Panc1 (cell line): ENCODE results near the gene KPNA4. TPM values are rescaled to one million over a fixed set of nuclear protein-coding genes. Genes with fewer than 3 reads are reported as not detected.

Source experiments
- ATAC-seq: fragments of 200-7000 bp; cut with Tn5 transposase; 2 replicates; pipeline ENCODE4 v1.9.1; 2020; ENCODE audit warnings: mild to moderate bottlenecking, moderate library complexity
- BruUV-seq: library from RNA; stranded (reverse); fragments of 400-500 nt; replicated peaks from 2 replicates; lab custom pipeline; 2021; lab: Mats Ljungman, UMichigan
- CTCF ChIA-PET: fragments of 300-600 bp; sonication (Branson Sonifier 250); formaldehyde crosslinking; loops from one replicate; lab custom pipeline; 2022; ENCODE audit warnings: antibody characterized with exemption; lab: Charles Lee
- POLR2A ChIA-PET: fragments of 300-600 bp; sonication (Branson Sonifier 250); formaldehyde crosslinking; loops from one replicate; lab custom pipeline; 2022; ENCODE audit warnings: antibody characterized with exemption; lab: Charles Lee
- DNase-seq: peaks from one replicate; pipeline ENCODE4 v3.0.0-alpha.2; 2010; ENCODE audit warnings: low read depth, low spot score
- H3K27ac ChIP-seq: 2 replicates; pipeline ENCODE4 v1.5.1; 2011; ENCODE audit warnings: mild to moderate bottlenecking, low read length, inconsistent platforms
- H3K27me3 ChIP-seq: fragments of 200-500 bp; sonication (Bioruptor generic); 2 replicates; pipeline ENCODE4 v1.6.0; 2014; ENCODE audit warnings: low read length, inconsistent platforms; ENCODE audit not compliant: control insufficient read depth, insufficient read depth
- H3K36me3 ChIP-seq: fragments of 200-500 bp; sonication (Bioruptor generic); 2 replicates; pipeline ENCODE4 v1.5.1; 2014; ENCODE audit warnings: inconsistent platforms, mild to moderate bottlenecking, low read length, moderate library complexity; ENCODE audit not compliant: control insufficient read depth, insufficient read depth
- H3K4me1 ChIP-seq: 2 replicates; pipeline ENCODE4 v1.5.1; 2011; ENCODE audit warnings: inconsistent platforms, mild to moderate bottlenecking, low read length, moderate library complexity; ENCODE audit not compliant: control insufficient read depth, insufficient read depth
- H3K4me3 ChIP-seq, 2 experiments: 2 replicates each; pipeline ENCODE4 v1.5.1; 2011 to 2012; ENCODE audit warnings: low read depth in 2 of 2, low read length in 2 of 2, mild to moderate bottlenecking in 2 of 2, inconsistent platforms in 1 of 2, moderate library complexity in 1 of 2
- H3K9me3 ChIP-seq: fragments of 200-500 bp; sonication (Bioruptor generic); 2 replicates; pipeline ENCODE4 v1.5.1; 2014; ENCODE audit warnings: low read depth, mild to moderate bottlenecking, inconsistent platforms, low read length, moderate library complexity; ENCODE audit not compliant: control insufficient read depth, insufficient read depth
- POLR2AphosphoS5 ChIP-seq: IDR thresholded peaks from 2 replicates; pipeline ENCODE4 v1.6.1; 2012; ENCODE audit warnings: mild to moderate bottlenecking, low read depth, low read length, moderate library complexity
- SIN3A ChIP-seq: IDR thresholded peaks from 2 replicates; pipeline ENCODE4 v1.6.1; 2012; ENCODE audit warnings: low read depth, mild to moderate bottlenecking, low read length, moderate library complexity, borderline replicate concordance; ENCODE audit not compliant: insufficient read depth
- TCF7L2 ChIP-seq: IDR thresholded peaks from 2 replicates; pipeline ENCODE4 v1.6.1; 2011; ENCODE audit warnings: mild to moderate bottlenecking, low read depth, low read length, inconsistent platforms
- in situ Hi-C: cut with HindIII; loops from 2 replicates; pipeline ENCODE4 v1.10.0; 2016; ENCODE audit warnings: low sequenced_read_pairs, low pct_unique_long_range_greater_than_20kb
- intact Hi-C: fragments of 100-400 bp; cut with micrococcal nuclease; formaldehyde crosslinking; loops from one replicate; pipeline ENCODE4 v1.10.0; 2022; ENCODE audit not compliant: unreplicated experiment
- total RNA-seq: library from RNA; stranded (reverse); gene quantifications from one replicate; pipeline ENCODE4 v1.2.1, GENCODE V29; 2021; ENCODE audit not compliant: unreplicated experiment
- TF ChIP-seq, protein P1 (sequence below), 2 experiments: IDR thresholded peaks; 2 replicates each; pipeline ENCODE4 v1.6.1; 2011 to 2012; ENCODE audit warnings: low read depth in 2 of 2, control low read depth in 1 of 2, low read length in 1 of 2, mild to moderate bottlenecking in 1 of 2, moderate library complexity in 1 of 2; ENCODE audit not compliant: insufficient read depth in 1 of 2
- TF ChIP-seq, protein P2 (sequence below): fragments of 450-650 bp; IDR thresholded peaks from 2 replicates; pipeline ENCODE4 v1.5.1; 2017; ENCODE audit warnings: mild to moderate bottlenecking

KPNA4 gene
- total RNA-seq, 1 experiment from 2014 or later, result 84.4 TPM

DNA sequence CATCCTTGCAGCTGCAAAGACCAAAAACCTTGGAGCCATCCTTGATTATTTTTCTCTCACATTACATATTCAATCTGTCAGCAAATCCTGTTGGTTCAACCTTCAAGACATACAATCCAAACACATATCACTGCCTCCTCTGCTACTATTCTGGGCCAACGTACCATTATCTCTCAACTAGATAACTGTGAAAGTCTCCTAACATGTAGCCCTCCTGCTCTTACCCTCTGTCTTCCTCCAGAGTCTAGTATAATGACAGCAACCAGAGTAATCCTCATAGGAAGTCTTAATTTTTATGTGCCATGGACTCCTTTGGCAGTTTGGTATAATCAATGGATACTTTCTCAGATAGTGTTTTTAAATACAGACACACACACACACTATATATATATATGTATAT, 27.6 kb downstream of the KPNA4 start:
- CTCF ChIA-PET, result no interaction called here
- Histone ChIP-seq H3K9me3 (no peaks in the 10 kb centered on the region), H3K27me3 (no peaks in the 10 kb centered on the region), H3K27ac (no peak overlapping the region), H3K4me1 (0 out of 2 replicates have a peak, but pooled peaks cover 4% of the 10 kb centered on the region), H3K36me3 (peaks cover 14% of the 10 kb centered on the region; the same call in 1 of the 2 replicates), H3K4me3 (no peak overlapping the region)
- ATAC-seq (no peak), DNase-seq (no peak)
- TF ChIP-seq TCF7L2 (no peak), POLR2AphosphoS5 (no peak), SIN3A (no peak)
- TF ChIP-seq, protein P1, sequence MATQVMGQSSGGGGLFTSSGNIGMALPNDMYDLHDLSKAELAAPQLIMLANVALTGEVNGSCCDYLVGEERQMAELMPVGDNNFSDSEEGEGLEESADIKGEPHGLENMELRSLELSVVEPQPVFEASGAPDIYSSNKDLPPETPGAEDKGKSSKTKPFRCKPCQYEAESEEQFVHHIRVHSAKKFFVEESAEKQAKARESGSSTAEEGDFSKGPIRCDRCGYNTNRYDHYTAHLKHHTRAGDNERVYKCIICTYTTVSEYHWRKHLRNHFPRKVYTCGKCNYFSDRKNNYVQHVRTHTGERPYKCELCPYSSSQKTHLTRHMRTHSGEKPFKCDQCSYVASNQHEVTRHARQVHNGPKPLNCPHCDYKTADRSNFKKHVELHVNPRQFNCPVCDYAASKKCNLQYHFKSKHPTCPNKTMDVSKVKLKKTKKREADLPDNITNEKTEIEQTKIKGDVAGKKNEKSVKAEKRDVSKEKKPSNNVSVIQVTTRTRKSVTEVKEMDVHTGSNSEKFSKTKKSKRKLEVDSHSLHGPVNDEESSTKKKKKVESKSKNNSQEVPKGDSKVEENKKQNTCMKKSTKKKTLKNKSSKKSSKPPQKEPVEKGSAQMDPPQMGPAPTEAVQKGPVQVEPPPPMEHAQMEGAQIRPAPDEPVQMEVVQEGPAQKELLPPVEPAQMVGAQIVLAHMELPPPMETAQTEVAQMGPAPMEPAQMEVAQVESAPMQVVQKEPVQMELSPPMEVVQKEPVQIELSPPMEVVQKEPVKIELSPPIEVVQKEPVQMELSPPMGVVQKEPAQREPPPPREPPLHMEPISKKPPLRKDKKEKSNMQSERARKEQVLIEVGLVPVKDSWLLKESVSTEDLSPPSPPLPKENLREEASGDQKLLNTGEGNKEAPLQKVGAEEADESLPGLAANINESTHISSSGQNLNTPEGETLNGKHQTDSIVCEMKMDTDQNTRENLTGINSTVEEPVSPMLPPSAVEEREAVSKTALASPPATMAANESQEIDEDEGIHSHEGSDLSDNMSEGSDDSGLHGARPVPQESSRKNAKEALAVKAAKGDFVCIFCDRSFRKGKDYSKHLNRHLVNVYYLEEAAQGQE (IDR thresholded peaks at IDR 0.05; ENCODE audit: insufficient read depth in 1 of 2, low read depth in 2 of 2, low read length in 1 of 2), result no peak
- TF ChIP-seq, protein P2, sequence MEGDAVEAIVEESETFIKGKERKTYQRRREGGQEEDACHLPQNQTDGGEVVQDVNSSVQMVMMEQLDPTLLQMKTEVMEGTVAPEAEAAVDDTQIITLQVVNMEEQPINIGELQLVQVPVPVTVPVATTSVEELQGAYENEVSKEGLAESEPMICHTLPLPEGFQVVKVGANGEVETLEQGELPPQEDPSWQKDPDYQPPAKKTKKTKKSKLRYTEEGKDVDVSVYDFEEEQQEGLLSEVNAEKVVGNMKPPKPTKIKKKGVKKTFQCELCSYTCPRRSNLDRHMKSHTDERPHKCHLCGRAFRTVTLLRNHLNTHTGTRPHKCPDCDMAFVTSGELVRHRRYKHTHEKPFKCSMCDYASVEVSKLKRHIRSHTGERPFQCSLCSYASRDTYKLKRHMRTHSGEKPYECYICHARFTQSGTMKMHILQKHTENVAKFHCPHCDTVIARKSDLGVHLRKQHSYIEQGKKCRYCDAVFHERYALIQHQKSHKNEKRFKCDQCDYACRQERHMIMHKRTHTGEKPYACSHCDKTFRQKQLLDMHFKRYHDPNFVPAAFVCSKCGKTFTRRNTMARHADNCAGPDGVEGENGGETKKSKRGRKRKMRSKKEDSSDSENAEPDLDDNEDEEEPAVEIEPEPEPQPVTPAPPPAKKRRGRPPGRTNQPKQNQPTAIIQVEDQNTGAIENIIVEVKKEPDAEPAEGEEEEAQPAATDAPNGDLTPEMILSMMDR, result no peak
- in situ Hi-C loops (no loop called here), intact Hi-C loops (no loop called here)
- POLR2A ChIA-PET, result no interaction called here
- BruUV-seq, result no TSS peak

DNA sequence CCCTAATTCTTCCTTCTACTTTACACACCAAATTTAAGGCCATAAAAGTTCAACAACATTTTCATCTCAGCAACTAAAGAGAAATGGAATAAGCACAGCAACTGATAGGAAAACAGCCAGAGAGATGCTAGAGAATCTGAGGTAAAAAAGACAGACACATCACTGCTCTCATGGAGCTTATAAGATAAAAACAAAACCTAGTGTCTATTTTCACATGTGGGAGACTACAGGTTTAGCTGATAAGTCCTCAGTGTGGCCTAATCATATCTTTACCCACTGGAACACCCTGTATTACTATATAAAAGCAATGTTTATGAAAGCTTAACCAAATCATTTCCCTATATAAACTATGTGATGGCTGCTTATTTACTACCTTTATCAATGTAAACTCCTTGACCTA, 33.0 kb downstream of the KPNA4 start:
- BruUV-seq, result no TSS peak
- in situ Hi-C loops, result no loop called here
- no peak for ATAC-seq
- DNase-seq, result no peak
- CTCF ChIA-PET, result no interaction called here
- TF ChIP-seq TCF7L2 (no peak), SIN3A (no peak)
- TF ChIP-seq, protein P1 (IDR thresholded peaks at IDR 0.05; ENCODE audit: insufficient read depth in 1 of 2, low read depth in 2 of 2, low read length in 1 of 2), result no peak
- TF ChIP-seq, protein P2, result no peak
- no peaks in the 10 kb centered on the region for H3K27me3 ChIP-seq
- POLR2A ChIA-PET, result no interaction called here
- H3K27ac ChIP-seq, result no peak overlapping the region
- intact Hi-C loops, result no loop called here
- peaks cover 38% of the 10 kb centered on the region for H3K36me3 ChIP-seq
- H3K9me3 ChIP-seq, result no peaks in the 10 kb centered on the region
- no peaks in the 10 kb centered on the region for H3K4me1 ChIP-seq
- no peak overlapping the region for H3K4me3 ChIP-seq
